Measurements from ENCODE around the gene FANCB.

GRCh38 chrX:14843666-14844065, 29.2 kb downstream of the FANCB start:
- TF ChIP-seq POLR2A (IDR thresholded peaks at IDR 0.05) (no peak), CTCF (IDR thresholded peaks at IDR 0.05) (no peak)
